Measurements from ENCODE around the gene TMEM181.

TMEM181 gene

DNA sequence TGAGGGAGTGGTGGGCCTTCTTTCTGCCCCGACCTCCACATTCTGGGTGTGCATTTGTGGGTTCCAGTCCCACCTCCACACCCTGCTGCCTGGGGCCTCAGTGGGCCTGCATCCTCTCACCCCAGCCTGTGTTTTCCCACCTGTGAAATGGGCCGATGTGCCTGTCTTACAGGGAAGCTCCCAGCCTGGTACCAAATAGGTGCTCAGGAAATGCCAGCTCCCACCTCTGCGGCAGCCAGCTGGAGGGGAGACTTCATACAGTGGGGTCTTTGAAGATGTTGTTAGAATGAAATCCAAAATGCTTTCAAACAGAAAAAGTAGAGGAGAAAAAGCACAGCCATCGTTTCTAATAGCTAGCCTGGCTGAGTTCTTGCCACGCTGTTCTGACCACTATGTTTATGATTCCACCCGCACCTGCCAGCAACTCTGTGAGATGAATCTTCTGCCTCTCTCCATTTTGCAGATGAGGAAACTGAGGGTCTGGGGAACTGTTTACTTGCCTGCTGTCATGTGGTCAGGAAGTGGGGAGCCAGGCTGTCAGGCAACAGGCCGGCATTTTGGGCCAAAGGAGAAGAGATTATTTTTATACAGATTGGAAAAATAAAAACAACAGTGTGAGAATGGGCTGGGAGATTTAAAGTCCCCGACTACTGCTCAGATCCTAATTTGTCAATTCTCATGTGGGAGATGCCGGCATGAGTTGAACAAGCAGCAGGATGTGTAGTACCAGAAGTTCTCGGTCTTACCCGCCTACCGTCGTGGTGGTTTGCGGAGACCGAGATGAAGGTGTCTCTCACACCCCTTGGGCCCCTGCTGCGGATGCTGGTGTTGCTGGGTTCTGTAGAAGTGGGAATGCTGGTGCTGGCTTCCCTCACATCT is 4.6 kb downstream of the TMEM181 start:
- DNase-seq = no peak

DNA sequence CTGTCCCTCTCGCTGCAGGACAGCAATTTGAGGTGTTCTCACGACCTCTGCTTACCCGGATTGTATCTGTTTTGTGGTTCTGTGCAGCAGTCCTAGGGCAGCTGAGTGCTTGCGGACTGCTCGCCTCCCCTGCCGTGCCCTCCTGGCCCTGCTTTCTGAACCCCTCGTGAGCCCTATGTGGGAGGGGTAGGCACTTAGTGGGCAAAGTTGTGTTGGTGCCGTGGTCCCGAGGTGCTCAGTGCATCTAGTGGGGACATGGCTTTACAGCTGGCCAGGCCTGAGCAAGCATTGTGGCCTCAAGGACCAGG is 5.2 kb downstream of the TMEM181 start:
- no peak for DNase-seq

DNA sequence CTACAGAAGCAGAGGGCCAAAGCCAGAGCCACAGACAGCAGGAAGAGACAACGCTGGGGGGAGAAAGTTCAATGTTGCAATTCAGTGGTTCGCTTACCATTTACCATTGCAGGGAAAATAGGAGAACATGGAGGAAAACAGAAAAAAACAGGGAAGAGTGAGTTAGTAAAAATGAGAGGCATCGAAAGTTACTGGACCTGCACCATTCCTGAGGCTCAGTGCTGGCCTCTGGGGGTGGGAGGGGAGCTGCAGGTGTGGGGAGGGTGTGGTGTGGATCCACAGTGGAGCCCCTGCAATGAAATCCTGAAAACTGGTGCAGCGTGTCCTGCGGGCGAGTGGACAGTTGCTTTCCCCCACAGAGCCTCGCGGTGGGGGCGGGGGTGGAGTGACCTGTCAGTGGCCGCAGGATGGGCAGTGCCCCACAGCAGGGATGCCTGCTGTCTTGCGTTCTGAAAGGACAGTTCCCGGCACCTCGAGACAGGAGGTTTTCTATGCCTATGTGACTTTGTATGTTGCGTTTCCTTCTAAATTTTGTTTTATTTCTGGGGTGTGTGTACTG is 5.7 kb downstream of the TMEM181 start:
- DNase-seq = no peak

- no peak for DNase-seq
These were observed 6.4 kb downstream of the TMEM181 start for GRCh38 chr6:158566207-158566818.

DNA sequence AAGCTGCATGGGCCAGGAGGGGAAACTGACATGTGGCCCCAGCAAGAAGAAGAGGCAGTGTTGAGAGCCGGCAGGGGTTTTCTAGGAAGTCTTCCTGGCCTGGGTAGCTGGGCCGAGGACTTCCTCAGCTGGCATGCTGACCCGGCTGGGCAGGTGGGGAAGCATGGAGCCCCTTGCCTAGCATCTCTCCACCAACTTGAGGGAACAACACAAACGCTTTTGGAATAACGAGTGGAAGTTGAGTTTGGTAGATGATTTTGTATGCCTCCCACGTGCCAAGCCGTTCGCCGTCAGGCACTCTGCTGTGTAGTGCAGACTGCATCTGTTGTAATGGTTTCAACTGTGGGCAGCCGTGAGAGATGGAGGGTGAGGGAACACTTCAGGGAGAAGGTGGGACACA is 7.3 kb downstream of the TMEM181 start:
- no peak for DNase-seq

- DNase-seq = no peak
These were observed 8.0 kb downstream of the TMEM181 start for GRCh38 chr6:158567871-158568401.

- DNase-seq = no peak
These were observed 8.7 kb downstream of the TMEM181 start for GRCh38 chr6:158568549-158568948.

DNA sequence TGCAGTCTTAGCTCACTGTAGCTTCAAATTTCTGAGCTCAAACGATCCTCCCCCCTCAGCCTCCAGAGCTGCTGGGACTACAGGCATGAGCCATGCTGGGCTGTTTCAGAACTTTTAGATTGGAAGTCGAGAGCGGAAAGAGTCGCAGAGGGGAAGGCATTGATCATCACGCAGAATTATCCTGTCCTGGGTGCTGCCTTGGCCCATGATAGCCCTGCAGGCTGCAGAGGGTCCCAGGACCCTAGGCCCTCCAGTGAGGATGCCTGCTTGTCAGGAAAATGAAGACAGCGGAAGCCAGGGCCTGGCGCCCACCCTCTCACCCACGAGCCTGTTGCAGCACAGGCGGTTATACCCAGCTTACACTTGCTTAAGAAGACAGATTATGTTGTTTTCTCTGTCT is 9.1 kb downstream of the TMEM181 start:
- no peak for DNase-seq

DNA sequence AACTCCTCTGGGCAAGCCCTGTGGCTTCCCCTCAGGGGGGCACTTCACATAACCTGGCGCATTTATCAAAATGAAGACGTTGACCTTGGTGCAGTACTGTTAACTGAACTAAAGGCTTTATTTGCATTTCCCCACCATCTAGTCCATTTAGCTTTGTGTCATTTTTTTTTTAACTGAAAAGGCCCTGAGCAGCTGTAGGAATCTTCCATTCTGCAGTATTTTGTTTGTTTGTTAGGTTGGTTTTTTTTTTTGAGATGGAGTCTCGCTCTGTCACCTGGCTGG is 10.7 kb downstream of the TMEM181 start:
- DNase-seq = no peak

- no peak for DNase-seq
These were observed 12.1 kb downstream of the TMEM181 start for GRCh38 chr6:158571826-158572652.

DNA sequence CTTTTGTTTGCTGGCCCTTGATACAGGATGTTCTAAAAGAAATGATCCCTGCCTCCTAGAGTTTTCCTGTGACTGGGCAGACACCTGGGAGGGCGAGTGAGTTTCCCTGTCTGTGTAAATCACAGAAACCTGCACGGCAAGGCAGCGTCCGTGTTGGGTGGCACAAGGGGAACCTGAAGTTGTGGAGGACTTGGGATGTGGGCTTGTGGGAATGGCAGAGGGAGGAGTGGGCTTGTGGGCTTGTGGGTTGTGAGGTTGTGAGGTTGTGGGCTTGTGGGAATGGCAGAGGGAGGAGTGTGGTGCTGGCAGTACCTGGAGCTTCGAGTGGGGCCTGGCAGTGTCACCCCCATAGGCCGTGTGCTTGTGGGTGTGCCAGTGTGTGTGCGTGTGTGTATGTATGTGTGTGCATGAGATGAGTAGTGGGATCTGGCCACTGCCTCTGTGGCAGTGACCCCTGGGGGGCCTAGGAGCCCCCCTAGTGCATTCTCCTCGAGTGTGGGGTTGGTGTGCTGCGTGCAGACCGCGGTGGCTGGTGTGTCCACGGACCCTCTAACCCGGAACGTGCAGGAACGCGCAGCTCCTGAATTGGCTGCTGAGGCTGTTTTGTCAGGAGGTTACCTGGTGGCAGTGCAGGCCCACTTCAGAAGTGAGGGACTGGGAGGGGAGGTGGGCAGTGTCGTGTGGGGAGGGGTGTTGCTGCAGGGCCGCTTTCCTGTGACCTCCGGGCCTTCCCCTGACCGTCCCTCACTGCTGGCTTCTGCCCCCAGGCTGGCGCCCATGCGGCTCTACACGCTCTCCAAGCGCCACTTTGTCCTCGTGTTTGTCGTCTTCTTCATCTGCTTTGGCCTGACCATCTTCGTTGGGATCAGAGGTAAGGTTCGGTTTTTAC is 13.0 kb downstream of the TMEM181 start:
- no peak for DNase-seq

GRCh38 chr6:158573542-158573931 is 13.6 kb downstream of the TMEM181 start:
- DNase-seq = no peak

- no peak for DNase-seq
These were observed 14.9 kb downstream of the TMEM181 start for GRCh38 chr6:158574800-158575199.

GRCh38 chr6:158575550-158575949 is 15.7 kb downstream of the TMEM181 start:
- DNase-seq = no peak

DNA sequence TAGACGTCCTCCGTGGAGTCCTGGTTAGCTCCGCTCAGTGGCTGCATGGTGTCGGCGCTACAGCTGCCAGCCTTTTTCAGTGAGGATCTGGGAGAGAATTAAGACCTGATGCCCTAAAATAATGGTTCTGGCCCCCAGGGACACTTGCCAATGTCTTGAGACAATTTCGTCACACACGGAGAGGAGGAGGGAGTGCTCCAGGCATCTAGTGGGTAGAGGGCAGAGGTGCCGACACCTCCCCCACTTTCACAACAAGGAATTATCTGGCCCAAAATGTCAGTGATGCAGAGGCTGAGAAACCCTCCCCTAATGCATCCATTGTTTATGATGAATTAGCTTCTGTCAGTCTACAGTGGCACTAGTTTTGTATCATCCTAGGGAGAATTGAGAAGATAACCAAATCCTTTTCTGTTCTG is 24.4 kb downstream of the TMEM181 start:
- no peak for DNase-seq

GRCh38 chr6:158586652-158587051 is 26.8 kb downstream of the TMEM181 start:
- DNase-seq = no peak

GRCh38 chr6:158589366-158589765 is 29.5 kb downstream of the TMEM181 start:
- no peak for DNase-seq

- no peak for DNase-seq
These were observed 31.4 kb downstream of the TMEM181 start for GRCh38 chr6:158591134-158591809.

- DNase-seq = no peak
These were observed 31.9 kb downstream of the TMEM181 start for GRCh38 chr6:158591810-158592209.

GRCh38 chr6:158593670-158594069 is 33.8 kb downstream of the TMEM181 start:
- DNase-seq = no peak

GRCh38 chr6:158595223-158595622 is 35.3 kb downstream of the TMEM181 start:
- no peak for DNase-seq

GRCh38 chr6:158596861-158597260 is 37.0 kb downstream of the TMEM181 start:
- DNase-seq = no peak

All from left hindlimb (tissue), 1 donor.